HuH-7 (cell line): ENCODE measurements around the gene STARD8.

Source experiments
- DNase-seq: peaks from one replicate; pipeline ENCODE4 v3.0.0; 2011; ENCODE audit warnings: low spot score

Gene STARD8

DNA sequence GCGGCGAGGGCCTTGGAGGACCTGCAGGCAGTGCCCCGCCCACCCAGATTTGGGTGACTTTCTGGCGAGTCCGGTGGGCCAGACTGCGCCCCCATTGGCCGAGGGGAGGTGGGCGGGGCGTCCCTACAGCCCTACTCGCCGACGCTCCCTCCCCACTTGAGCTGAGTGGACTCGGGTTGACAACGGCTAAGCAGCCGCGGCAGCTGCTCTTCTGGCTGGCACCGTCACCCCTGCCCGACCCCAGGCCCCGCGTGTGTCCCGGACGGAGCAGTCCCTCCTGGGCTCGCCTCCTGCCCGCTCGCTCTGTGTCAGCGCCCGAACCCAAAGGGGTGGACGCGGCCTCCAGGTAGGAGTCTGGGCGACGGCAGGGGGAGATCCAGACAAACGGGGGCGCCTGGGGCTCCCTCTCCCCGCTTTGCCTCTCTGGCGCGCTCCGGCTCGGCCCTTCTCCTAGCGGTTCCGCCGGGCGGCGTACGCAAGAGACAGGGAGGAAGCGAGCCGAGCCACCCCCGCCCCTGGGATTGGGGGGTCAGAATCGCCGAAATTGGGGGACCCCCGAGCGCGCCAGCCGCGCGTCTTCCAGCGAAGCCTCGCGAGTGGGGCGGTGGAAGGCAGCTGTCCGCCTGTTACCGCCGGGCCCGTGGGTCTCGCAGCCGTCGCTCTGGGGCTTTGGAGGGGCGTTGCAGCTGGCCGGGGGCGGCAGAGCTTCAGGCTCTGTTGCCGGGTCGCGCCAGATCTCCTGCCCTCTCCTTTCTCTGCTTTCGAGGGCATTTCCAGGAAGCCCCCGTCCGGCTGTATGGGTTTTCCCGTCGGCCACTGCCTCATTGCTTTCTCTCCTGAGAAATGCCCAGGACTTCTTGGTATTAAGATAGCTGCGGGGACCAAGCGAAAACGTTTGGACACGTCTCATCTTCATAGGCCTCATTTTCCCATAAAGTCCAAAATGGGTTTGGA is 46.3 kb downstream of the STARD8 start:
- no peak for DNase-seq

DNA sequence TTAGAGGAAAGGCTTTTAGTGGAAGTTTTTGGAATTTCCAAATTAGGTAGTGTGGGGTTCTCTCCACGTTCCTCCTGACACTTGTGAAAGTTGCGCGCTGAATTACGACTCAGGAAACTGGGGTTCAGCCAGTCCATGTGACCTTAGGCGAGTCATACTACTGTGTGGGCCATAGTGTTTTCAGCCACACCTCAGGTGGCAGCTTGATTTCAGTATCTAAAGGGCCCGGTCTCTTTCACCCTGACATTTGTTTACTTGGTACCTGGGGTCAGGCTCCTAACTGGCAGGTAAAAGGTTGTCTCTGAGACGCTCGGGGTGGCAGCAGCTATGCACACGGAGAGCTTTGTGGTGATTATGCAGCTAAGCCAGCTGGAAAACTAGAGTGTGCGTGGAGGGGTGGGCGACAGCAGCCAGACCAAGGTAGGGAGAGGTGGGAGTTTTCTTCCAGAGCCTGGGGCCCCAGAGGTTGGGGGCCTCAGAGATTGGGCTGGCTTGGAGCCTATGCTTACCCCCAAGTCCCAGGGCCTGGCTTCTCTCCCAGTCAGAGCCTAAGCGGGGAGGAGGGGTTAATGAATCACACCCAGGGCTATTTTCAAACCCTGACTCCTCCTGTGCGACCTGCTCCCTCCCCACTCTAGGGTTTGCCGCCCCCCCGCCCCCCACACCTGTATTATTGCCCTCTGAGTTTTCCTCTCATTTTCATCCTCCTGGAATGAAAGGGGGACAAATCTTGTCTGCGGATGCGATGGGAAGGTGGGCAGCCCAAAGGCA is 47.2 kb downstream of the STARD8 start:
- DNase-seq, result no peak

DNA sequence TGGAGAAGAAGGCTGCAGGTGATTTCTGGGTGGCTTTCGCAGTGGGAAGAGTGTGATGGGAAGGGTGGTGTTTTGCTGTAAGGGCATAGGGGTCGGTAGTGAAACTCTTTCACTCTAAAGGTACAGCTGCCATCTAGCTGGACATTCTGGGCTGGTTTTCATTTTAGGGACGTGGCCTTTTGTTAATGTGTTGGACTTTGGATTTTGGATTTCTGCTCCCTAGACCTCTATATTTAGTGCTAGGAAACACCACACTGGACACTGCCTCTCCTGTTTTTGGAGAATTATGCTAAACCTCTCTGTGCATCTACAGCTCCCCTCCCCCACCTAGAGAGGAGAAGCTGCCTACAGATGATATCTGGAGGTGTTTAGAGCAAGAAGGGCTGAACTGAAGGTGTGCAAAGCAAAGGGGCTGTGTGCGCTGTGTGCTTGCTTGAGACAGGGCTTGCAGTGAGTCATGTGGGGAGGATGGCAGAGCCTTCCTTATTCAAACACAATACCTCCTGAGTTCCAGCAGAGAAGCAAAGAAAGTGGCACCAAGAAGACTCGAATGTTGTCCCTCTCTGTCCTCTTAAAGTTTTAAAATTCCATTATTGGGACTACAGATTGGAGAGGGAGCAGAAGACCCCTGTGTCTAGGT is 47.9 kb downstream of the STARD8 start:
- DNase-seq, result no peak

DNA sequence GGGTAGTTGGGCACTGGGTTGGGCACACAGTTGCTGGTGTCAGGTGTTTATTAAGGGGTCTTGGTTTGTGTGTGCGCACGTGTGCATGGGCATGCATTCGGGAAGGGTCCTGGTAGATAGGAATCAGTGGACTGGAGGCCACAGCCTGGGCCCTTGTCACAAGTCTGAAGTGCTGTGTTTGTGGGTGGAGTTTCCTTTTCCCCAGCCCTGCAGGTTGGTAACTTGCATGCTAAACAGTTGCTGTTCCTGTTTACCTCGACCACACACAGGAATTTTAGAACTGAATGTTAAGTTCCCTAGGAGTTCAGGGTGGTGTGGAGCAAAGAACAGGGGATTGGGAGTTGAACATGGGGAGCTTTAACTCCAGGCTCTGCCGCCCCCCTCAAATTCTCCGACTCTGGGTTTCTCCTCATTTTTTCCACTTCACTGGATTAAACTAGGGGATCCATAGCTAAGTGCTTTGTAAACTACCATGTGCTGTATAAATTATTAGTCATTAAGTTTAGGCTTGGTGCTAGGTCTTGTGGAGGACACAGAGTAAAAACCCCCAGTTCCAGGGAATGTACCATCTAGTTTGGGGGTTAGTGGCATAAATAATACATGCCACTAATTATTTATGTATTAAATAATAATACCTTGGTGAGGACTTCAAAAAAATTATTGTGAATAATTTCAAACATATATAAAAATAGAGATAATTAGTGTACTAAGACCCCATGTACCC is 49.0 kb downstream of the STARD8 start:
- DNase-seq, result no peak

DNA sequence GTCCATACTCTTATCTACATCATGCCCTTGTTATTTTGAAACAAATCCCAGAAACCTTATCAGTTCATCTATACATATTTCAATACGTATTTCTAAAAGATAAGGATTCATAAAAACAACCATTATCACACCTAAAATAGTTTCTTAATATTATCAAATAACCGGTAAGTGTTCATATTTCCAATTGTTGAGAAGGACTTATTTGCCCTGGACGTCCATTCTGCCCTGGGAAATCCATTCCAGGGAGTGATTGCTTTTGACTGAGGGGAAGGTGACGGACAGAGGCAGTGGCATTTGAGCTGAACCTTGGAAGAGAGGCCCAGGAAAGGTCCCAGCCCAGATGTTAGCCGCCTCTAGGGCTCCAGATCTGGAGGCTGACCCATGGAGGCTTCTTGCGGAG is 49.6 kb downstream of the STARD8 start:
- no peak for DNase-seq

DNA sequence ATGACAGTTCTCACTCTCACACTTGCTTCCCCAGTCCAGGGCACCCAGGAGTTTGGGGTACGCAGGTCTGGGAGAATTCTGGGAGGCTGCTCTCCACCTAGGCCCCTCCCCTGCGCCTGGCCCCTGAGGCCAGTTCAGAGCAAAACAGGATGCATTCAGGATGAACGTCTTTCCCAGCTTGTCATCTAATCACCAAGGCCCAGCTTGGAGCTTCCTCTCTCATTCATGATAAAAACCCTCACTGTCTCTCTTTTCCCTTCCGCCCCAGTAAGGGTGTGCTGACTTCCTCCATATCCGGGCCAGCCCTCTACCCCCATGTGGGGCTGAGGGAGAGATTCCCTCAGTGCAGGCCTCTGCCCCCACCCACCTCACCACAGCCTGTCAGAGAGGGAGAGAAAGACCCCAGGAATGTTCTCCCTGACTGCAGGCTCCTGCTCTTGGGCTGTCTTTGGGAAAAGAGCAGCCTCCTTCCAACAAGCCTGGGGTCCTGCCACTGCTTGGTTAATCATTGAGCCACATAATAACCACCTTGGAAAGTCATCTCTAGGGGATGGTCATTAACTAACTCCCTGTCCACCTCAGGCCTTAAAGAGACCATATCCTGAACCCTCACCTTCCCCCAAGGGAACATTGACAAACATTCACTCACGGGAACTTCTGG is 50.1 kb downstream of the STARD8 start:
- no peak for DNase-seq

DNA sequence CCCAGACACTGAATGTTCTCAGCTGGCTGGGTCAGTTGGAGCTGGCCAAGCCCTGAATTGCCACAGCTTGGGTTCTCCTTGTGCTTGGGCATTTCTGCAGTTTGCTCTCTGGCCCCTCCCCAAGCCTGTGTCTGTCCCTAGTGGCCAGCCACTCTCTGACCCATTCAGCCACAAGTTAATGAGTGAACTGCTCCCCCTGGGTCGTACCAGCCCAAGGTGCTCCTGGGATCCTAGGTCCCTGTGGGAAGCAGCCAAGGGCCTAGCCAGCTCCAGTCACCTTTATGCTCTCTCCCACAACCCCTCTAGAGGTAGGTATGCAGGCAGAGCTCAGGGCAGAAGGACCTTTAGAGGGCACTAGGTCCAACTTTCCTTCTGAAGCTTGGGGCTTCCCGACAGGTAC is 51.5 kb downstream of the STARD8 start:
- DNase-seq, result peak; percentile 17

DNA sequence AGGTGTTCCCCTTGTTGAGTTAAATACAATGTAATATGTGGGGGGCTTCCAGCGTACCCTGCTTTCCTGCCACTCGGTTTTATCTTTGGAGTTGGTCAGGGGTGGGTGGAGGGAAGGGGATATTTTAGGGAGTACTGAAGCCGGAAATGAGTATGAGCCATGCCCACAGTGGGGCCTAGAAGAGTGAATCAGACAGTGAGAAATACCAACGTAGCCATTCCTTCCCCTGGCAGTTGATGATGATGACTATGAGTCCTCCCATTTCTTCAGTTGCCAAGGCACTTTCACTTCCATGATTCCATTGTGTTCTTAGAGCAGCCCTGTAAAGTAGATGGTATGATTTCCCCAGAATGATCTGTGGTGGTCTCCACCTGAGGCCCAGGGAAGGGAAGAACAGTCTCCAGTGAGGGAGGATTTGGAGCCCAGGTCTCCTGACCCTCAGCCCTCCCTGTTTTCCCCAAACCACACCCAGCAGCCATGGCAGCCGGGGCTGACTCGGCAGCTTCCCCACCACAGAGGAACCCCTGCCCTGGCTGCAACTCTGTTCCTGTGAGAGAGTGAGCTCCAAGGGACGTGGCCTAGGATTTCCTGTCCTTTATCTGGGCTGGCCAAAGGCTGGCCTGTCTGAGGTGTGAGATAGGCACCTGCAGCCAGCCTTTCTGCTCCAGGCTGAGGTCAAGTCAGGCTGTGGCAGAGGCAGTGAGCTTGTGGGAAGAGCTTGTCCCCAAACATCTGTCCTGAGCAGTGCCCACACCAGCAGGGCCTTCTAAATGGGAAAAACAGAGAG is 52.7 kb downstream of the STARD8 start:
- DNase-seq, result no peak

DNA sequence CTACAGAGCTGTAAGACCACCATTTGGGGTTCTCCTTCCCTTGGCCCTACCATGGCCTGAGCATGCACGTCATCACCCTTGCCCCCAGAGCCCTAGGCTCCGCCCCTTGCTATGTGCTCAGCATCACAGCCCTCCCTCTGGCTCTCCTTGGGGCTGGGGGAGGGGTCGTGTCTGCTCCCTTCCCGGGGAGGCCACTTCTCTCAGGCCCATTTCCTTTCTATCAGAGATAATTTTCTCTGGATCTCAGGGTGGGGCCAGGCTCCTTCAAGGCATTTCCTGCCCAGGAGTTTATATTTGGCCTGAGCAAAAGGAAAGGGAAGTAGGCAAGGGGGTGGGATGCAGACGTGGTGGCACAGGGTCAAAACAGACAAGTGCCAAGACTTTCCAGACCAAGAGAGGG is 55.9 kb downstream of the STARD8 start:
- DNase-seq, result no peak

DNA sequence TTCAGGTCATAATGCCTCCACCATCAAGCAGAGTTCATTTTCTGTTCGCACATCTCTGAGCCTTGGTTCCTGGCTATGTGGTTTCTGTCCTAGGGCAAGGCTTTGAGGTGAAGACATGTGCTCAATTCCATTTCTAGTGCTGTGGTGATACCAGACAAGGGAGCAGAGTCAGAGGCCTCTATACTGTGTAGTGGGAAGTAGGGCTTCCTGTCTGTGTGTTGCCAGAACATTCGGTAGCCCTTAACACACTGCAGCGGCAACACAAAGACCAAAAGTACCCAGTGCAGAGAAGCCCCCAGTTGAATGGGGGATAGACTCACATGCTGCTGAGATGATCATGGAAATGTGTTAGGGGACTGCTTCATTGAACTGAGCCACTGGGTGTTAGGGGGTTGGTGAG is 56.4 kb downstream of the STARD8 start:
- DNase-seq, result no peak

DNA sequence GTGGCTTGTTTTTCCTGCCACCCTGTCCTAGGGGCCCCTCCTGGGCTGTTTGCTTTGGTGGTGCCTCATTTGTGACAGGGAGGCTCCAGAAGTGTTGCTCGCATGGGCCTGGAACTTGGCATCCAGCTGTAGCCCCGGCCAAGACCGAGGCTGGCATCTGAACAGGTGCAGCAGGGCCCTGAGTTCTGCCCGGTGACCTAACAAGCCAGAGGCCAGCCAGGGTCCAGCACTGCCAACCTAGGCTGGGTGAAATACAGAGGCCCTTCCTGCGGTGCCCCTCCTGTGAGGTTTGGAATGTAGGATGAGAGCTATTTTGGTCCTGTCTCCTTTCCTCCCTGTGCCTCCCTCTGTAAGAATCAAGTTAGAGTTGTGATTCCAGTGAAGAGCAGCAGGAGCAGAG is 58.5 kb downstream of the STARD8 start:
- DNase-seq, result no peak

DNA sequence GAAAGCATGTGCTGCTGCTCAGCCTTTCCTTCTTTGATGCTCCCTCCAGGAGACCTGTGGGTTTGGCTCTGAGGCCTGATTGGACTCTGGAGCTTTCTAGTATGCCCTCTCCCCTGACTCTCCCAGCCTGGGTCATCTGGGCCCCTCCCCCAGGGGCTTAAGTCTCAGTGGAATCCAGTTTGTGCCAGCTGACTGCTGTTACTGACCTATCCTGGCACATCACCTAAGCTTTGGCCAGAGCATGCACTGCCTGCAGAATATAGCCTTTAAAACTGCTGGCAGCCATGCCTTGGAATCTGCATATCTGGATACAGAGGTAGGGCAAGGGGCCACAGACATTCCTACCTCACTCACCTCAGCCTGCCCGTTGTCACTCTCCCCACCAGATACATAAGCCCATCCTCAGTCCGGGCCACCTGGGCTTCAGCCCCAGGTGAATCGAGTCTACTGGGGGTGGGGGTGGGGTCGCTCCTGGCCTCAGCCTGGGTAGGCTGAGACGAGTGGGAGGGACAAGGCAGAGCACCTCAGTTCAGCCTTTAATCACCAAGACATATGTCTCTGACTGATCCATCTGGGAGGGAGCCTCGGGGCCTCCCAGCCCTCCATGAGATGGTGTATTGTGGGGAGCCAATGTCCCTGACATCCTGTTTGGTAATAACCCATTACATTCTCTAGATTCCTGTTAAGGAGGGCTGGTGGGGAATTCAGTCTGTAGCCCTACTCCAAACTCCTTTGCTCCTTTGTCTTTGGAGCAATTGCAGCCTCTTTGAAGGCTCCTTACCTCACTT is 61.2 kb downstream of the STARD8 start:
- DNase-seq, result no peak

DNA sequence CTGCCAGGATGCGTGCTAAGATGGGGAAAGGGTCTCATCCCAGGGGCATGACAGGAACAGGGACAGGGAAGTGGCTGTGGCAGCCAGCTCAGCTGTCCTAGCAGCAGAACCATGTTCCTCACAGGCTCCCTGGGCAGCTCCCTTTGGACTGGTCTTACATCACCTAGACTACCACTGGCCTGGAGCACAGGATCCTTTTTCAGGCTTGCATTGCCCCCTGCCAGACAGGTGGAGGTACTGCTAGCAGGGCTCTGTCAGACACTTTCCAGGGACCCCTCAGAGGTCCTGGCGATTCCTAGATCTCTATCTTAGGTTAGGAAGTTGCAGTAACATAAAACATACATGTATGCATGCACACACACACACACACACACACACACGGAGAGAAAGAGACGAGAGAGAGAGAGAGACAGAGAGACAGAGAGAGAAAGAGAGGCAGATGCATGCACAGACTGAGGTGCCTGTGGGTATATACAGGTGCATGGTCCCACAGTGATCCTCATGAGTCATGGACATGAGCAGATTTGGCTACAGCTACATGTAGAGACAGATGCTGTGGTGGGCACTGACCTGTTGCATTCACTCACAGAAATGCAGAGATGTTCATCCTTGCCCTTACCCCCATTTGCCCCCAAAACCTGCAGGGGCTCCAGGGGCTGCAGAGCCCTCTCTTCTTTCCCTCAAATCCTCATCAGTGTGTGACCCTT is 63.6 kb downstream of the STARD8 start:
- DNase-seq, result peak; percentile 69

DNA sequence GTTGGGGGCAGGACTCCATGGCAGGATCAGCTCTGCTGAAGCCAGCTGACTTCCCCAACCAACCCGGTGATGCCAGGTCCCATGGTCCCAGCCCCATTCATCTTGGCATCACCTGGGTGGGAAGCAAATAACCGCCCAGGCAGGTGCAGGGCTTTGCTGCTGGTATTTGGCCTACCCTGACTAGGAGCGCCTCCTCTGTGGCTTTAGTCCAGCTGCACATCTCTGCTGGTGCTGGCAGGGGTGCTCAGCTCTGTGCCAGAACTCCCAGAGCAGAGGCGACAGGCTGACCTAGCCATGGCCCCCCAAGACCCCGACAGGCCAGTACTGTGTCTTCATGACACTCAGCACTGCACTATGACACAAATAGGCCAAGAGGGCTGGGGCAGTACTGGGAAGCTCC is 64.4 kb downstream of the STARD8 start:
- DNase-seq, result no peak

DNA sequence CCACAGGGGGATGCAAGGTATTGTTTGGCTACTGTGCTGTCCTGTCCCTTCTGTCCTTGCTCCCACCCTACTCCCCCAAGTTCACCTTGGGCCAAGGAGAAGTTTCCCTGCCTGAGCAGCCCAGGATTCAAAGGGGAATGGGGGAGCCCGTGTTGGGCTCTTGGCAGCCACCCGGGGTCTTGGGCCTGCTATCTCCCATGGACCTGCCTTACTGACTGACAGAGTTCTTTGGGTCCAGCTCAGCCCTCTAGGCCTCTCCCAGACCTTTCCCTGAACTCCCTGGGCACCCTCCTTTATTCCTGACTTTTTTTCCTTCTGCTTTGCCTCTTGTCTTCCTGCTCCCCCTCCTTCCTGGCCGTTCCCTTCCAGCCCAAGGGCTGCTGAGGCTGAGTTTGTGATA is 67.4 kb downstream of the STARD8 start:
- no peak for DNase-seq

DNA sequence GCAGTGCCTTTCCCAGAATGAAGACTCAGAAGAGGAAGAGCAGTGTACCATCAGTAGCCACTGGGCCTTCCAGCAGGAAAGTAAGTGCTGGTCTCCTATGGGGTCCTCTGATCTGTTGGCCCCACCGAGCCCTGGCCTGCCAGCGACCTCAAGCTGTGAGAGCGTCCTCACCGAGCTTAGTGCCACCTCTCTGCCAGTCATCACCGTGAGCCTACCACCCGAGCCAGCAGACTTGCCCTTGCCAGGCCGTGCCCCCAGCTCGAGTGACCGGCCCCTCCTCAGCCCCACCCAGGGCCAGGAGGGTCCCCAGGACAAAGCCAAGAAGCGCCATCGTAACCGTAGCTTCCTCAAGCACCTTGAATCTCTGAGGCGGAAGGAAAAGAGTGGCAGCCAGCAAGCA is 69.7 kb downstream of the STARD8 start:
- DNase-seq, result no peak

DNA sequence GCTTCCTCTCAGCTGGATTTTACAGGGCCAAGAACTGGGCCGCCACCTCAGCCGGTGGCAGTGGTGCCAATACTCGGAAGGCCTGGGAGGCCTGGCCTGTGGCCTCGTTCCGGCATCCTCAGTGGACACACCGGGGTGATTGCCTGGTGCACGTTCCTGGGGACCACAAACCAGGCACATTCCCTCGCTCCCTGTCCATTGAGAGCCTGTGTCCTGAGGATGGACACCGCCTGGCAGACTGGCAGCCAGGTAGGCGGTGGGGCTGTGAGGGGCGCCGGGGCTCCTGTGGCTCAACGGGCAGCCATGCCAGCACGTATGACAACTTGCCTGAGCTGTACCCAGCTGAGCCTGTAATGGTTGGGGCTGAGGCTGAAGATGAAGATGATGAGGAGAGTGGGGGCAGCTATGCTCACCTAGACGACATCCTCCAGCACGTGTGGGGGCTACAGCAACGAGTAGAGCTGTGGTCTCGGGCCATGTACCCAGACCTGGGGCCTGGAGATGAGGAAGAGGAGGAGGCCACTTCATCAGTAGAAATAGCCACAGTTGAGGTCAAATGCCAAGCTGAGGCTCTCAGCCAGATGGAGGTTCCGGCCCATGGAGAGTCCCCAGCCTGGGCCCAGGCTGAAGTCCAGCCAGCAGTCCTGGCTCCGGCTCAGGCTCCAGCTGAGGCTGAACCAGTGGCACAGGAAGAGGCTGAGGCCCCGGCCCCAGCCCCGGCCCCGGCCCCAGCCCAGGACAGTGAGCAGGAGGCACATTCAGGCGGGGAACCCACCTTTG is 70.4 kb downstream of the STARD8 start:
- DNase-seq, result no peak

DNA sequence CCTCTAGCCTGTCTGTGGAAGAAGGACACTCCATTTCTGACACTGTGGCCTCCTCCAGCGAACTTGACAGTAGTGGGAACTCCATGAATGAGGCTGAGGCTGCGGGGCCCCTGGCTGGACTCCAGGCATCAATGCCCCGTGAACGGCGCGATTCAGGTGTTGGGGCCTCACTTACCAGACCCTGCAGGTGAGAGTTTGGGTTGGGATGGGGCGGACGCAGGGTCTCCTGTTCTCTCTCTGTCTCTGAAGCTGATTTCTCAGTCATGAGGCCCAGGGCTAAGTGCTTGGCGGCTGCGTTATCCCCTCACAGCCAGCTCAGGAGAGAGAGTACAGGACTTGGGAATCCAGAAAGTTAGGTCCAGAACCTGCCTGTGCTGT is 71.0 kb downstream of the STARD8 start:
- no peak for DNase-seq
